Measurements from ENCODE around the gene ACYP1.
"Not testable (repeated sequence)": the region's sequence is repeated elsewhere in the genome, so short reads cannot be mapped to it uniquely, and the experiment has no call there.

The ACYP1 gene

DNA sequence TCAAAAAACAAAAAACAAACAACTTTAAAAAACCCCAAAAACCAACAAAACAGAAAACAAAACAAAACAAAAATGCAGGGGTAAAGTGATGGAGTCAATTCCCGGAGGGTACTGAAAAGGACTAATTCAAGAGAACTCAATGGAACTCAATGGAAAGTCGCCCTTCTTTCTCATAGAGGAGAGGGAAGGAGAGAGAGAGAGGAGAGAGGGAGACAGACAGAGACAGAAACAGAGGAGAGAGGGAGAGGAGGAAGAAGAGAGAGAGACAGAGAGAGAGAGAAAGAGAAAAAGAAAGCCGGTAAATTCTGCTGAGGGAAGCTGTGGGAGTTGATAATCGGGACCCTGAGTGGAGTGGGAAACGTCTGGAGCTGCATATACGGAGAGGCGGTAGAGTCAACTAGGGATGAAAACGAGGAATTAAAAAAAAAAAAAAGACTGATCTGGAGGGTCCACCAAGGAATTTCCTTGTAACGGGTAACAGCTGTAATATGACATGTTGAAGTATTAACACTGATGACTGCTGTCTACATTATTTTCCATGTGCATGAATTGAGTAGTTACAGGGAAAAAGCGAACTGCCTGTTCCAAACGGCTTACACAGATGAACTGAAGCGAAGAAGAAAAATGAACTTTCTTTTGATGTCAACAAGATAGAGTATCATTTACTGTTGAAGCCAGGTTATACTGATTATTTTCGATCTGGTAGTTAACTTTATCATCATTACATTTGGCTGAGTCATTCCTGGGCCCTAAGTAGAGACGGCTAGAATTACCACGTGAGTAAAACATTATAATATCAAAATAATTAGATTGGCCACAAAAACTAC is 4.7 kb upstream of the ACYP1 start:
- no peak for DNase-seq (ENCODE audit: low read depth)

DNA sequence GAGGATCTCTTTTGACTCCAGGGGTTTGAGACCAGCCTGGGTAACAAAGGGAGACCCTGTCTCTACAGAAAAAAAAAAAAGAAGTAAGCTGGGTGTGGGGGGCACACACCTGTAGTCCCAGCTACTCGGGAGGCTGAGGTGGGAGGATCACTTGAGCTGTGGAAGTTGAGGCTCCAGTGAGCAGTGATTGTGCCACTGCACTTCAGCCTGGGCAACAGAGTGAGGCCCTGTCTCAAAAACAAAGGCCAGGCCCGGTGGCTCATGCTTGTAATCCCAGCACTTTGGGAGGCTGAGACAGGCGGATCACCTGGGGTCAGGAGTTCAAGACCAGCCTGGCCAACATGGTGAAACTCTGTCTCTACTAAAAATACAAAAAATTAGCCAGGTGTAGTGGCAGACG is 3.9 kb upstream of the ACYP1 start:
- not testable (repeated sequence) for DNase-seq (ENCODE audit: low read depth)

DNA sequence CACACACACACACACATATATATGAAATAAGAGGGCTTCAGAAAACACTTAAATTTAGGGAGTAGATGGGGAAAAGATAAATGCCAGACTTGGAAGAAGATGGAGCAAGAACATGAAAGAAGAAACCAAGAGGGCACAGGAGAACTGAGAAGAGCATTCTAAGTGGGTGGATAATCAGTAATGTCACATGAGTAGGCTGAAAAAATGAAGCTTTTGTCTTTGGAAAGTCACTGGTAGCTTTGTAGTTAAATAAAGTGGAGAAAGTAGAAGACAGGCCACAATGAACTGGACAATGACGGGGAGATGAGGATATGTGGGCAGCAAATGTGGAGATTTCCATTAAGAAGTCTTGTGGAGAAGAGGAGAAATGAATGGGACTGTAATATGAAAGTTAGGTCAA is 3.4 kb upstream of the ACYP1 start:
- no peak for DNase-seq (ENCODE audit: low read depth)

DNA sequence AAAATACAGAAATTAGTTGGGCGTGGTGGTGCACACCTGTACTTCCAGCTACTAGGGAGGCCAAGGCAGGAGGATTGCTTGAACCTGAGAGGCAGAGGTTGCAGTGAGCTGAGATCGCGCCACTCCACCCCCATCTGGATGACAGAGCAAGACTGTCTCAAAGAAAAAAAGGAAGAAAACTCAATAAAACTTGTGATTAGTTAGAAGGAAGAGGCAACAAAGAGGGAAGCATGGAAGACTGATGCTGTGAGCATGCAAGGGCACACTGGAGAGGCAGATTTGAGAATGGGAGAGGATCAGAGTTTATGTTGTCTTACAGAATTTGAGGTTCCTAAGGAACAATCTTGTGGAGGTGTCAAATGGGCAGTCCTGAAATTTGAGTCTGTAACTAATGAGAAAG is 2.9 kb upstream of the ACYP1 start:
- no peak for DNase-seq (ENCODE audit: low read depth)

DNA sequence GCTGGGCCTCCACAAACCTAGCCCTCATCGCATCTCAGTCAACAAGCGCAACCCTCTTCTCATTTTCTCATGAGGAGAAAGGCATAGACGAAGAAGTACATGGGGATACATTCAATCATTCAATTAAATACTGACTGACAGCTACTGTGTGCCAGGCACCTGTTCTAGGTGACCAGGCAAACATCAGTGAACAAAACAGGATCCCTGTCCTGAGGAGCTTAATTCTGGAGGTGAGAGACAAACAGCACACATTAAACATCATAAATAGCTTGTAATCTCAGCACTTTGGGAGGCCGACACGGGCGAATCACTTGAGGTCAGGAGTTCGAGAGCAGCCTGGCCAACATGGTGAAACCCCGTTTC is 362 bp upstream of the ACYP1 start:
- no peak for DNase-seq (ENCODE audit: low read depth)

DNA sequence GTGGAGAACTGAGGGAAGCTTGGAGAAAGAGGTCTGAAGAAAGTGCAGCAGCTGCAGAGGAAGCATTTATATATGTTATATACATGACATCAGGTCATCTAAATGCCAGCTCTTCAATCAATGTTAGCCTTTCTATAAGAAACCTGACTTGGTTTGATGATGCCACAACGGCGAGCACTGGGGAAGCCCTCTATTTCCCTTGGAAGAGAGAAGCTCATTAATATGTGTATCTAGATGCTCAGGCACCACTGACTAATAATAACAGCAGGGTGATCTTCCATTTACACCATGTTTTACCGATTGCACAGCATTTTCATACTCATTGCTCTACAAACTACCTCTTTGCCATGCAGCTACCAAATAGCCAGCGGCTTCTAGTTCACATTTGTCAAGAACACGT is 811 bp downstream of the ACYP1 start:
- no peak for DNase-seq (ENCODE audit: low read depth)

DNA sequence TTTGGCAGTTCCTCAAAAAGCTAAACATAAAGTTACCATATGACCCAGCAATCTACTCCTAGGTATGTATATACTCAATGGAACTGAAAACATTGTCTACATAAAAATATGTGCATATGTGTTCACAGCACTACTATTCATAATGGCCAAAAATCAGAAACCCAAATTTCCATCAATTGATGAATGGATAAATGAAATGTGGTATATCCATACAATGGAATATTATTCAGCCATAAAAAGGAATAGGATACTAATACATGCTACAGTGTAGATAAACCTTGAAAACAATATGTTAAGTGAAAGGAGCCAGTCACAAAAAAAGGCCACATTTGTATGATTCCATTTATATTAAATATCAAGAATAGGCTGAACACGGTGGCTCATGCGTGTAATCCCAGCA is 3.4 kb downstream of the ACYP1 start:
- DNase-seq (ENCODE audit: low read depth): no peak

DNA sequence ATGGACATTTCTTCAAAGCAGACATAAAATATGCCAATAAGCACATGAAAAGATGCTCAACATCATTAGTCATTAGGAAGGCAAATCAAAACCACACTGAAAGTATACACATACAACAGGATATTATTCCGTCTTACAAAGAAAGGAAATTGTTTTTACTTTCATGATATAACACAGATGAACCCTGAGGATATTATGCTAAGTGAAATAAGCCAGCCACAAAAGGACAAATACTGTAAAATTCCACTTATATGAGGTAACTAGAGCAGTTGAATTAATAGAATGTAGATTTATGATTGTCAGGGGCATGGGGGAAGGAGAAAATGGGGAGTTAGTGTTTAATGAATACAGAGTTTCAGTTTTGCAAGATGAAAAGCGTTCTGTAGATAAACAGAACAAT is 4.2 kb downstream of the ACYP1 start:
- no peak for DNase-seq (ENCODE audit: low read depth)

DNA sequence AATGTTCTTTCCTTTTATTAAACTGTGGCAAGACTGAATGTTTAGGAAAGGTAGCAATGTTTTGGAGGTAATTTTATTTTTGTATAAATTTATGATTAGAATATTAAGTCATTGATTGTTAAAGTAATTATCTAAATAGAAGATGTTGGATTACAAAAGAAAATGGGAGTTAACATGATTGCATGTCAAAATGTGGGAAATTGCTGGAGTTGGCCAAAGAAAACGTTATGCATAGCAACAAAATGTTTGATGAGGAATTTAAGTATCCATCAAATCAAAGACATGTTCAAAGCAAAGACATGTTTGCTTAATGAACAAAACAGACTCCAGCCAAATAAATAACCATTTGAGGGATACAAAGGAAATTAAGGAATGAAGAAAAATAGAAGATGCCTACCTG is 9.4 kb downstream of the ACYP1 start:
- DNase-seq (ENCODE audit: low read depth): no peak

DNA sequence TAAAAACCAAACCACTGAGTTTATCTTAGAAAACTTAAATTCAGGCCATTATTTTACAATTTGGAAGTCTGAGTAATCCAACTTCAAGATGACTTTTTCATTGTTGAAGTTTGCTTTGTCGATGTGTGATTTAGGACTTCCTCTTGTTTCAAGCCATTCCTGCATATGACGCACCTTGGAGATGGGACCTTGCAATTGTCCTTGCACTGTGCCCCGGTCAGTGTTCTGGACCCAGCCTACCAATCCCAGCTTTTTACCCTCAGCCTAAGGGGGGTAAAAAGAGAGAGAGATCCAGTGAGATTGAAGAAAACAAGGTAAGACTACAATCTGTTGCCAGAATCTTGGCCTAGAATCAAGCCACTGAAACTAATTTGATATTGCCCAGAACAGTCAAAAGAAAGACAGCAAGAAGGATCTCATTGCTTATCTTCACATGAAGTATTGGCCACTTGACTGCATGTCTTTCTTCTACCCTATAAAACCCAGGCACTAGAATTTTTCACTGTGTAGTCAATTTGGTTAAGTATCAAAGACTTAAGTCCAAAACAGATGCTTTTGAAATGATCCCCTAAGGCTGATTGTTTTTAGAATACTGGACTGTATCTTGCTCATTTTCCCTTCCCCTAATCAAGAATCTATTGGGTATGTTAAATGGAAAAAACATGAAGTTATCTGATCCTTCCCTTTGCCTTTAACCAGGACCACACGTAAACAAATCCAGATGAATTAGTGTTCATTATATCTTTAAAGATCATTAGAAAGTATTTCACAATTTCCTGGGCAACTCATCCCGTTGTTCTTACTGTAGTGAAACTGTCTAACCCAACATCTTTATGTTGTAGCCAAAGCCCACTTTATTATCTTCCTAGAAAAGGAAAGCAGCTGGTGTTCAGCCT is 10.2 kb downstream of the ACYP1 start:
- DNase-seq (ENCODE audit: low read depth): no peak

DNA sequence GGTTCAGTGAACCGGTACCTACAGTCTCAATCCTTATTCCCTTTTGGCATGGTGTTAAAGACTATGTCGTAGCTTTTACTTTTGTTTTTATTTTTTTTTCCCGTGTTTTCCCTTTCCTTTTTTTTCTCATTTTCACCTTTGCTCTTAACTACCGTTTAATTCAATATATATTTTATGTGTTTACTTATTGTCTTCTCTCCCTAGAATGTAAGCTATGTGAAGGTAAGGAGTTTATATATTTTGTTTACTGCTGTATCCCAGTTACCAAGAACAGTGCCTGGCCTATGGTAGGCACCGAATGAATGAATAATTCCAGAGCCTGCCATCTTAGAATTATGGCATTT is 12.3 kb downstream of the ACYP1 start:
- no peak for DNase-seq (ENCODE audit: low read depth)

DNA sequence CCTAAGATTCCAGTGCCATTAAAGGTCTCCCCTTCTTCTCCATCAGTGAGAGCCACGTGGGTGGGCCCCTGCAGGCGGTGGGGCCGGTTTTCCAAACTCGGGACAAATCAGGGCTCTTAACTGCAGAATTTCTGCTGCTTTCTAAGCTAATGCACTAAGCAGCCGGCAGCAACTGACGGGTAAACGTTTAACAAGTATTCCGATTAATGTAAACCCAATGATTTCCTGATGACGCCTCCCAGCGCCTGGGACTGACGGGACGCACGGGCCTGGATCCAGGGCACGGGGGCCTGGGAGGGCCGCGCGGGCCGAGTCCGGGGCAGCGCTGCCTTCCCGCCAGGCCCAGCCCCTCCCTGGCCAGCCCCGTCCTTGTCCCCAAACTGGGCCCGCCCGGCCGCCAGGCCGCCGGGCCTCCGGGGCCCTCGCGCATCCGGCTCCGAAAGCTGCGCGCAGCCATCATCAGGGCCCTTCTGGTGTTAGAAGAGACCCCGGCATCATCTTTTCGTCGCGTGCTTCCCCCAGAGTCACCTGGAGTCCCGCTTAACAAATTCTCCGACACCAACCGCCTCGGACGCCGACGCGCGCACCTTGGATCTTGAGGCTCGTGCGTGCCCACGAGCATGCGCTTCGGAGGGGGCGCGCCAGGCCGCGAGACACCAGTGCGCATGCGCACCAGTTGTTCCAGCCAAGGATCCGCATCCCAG is 12.8 kb downstream of the ACYP1 start, which contains the start of gene MLH3:
Gene MLH3, minus strand, starts transcription at position 616 of the 704 bp plus-strand sequence. CDS start 1,812 bp downstream, outside the sequence.
- peak; percentile 74 for DNase-seq (ENCODE audit: low read depth)

DNA sequence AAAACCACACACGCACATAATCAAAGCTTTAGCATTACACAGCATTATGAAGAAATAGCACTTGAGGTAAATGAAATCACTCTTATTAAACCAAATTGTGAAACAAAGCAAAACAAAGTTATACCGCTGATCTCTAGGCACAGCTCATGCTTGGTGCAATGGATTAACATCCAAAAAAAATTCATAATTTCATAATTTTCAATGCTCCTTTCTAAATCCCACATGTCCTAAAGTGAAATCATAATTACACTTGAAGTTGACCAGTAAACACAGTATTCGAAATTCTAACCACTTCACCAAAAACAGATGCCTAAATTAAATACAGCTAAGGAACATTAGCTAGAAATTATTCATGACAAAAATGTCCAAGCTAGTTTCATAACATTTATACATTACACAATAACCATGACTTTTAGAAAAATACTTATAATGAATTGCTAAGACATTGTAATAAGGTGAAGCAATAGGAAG is 14.1 kb downstream of the ACYP1 start:
- no peak for DNase-seq (ENCODE audit: low read depth)

DNA sequence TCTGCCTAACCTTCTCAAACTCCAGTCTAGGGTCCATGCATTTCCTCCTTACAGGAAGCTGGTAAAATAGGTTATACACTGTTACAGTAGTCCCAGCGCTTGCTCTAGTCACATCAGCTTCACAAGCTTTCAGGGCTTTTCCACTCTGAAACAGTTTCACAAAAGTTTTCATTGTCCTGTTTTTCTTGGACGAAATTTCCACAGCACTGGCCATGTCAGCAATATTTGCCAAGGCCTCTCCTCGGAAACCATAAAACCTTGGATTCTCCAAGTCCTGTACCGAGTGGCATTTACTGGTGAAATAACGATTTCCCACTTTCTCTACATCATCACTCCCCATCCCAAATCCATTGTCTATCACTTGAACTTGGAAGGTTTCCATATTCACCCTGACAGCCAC is 14.7 kb downstream of the ACYP1 start:
- no peak for DNase-seq (ENCODE audit: low read depth)

DNA sequence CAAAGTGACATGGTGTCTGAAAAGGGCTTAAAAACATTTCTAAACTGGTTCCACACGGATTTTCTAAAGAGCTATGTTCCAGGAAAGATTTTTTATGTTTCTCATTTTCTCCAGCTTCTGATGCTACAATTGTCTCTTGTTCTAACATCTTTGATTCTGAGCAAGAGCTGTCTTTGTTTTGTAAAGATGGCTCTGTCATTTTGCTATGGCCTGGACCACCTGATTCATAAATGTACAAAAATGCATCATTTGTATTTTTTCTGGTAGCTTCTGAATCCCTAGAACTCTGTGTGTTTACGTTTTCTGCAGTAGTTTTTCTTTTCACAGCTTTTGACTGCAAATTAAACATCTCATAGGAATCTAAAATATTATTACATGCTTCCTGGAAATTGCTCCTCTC is 15.7 kb downstream of the ACYP1 start:
- no peak for DNase-seq (ENCODE audit: low read depth)

DNA sequence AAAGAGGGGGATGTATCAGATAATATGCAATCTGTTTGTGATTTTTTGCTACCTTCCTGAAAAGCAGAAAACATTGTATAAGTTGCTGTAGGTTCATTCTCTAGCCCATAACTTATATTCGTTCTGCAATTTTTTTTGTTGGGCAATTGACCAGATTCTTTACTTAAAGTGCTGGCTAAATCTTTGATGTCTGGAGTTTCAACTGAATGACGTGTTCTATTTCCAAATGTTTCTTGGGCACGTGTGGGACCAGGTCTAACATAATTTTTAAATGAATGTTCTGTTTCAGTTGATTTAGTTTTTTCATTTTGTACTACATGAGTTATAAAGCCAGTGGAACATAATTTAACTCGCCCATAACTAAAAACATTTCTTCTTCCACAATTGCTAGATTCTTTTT is 16.3 kb downstream of the ACYP1 start:
- DNase-seq (ENCODE audit: low read depth): no peak

DNA sequence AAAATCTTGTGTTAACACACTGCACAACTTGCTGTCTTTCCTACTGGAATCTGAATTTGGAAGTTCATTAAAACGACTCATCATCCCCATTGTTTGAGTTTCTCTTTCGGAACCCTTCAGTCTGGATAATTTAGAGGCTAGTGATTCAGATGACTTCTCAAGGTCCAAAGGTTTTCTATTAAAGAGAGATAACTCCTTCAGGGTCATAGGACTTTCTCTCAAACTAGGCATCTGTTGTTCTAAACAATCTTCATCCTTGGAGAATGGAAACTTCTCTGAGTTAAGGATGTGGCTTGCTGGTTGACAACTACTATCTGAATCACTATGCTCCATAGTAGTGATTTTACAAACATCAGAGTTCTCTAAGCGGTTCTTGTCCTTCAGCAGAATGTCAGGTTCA is 16.9 kb downstream of the ACYP1 start:
- DNase-seq (ENCODE audit: low read depth): no peak

DNA sequence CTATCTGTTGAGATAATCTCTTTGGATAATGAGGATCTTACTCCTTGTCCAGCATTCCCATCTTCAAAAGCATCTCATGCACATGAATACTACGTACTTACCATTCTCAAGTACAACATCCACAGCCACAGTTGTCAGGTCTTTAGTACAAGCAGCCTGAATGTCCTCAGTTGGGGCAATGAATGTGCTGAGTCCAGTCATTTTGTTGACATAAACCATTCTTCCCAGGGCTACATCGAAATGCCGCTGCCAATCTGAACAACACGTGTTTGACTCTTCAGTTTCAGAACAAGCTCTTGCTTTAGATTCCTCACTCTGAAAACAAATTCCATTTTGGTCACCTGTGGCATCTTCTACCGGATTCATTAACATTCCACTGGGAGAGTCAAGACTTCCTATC is 17.5 kb downstream of the ACYP1 start:
- DNase-seq (ENCODE audit: low read depth): no peak

DNA sequence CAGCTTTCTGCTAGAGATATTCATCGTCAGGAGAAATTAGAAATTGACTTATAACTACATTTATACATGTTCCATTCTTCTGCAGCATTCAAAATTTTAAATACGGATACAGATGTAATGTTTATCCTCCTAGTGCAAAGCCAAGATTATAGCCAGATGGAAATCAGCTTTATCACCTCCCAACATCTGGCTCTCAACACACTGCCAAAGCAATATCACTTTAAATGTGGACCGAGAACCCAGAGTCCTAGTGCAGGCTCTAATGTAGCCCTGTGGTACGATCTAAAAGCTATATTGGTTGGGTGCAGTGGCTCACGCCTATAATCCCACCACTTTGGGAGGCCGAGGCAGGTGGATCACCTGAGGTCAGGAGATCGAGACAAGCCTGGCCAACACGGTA is 19.1 kb downstream of the ACYP1 start:
- DNase-seq (ENCODE audit: low read depth): no peak

DNA sequence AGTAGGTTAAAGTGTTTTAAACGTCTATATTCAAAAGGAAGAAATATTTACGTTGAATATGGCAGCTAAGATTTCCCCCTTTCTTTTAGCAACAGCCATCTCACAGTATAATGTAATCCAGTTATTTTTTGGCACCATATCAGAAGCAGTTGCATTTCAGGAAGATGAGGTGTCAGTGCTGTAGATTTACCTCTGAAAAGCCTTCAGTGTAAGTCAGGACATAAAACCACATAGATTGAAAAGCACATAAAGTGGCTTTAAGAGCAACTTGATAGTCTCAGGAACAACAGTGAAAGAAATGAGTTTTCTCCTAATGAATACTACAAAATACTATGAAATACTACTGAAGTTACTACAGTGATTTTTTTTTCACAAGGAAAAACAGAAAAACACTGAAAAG is 19.5 kb downstream of the ACYP1 start:
- DNase-seq (ENCODE audit: low read depth): no peak

DNA sequence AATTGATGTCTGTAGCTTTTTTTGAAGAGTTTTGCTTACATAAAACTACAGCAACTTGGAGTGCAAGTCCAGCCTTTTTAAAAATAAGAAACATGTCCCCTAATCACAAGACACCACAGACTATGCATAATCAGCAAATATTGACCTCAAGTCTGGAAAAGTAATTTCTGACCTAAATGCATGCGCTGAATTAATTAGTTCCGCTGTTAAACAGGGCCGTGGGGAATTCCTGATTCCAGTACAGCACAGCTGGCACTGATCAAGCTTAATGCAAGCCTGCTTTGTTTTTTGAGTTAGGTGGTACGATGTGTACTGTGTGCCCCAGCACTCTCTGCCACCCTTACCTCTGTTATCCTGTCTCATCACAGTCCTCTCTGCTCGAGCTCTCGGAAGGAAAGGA is 21.8 kb downstream of the ACYP1 start:
- DNase-seq (ENCODE audit: low read depth): no peak

DNA sequence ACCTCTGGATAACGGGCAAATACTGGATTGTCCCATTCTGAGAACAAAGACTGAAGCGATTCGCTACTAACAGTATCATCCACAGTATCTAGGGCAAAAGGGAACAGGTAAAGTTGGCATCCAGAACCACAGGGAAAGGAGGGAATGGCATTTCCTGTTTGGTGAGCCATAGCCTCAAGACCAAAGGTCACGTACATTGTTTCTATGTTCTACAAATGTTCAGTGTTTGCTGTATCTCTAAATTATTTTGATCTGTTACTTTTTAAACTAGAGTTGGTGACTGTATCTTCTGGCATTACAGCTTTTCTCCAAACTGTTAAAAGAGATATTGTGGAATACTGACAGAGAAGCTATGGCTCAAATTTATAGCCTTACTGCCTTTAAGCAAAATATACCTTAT is 22.2 kb downstream of the ACYP1 start:
- DNase-seq (ENCODE audit: low read depth): no peak

DNA sequence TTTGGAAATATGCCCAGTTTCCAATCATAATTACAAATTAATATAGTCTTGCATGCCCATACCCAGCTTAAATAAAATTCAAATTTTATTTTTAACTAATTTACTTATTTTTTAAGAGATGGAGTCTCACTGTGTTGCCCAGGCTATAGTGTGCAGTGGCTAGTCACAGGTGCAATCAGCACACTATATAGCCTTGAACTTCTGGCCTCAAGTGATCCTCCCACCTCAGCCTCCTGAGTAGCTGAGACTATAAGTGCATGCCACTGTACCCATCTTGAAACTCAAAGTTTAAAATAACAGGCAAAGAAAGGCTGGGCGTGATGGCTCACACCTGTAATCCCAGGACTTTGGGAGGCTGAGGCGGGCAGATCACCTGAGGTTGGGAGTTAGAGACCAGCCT is 22.9 kb downstream of the ACYP1 start:
- DNase-seq (ENCODE audit: low read depth): no peak

Data from activated T-cell treated with anti-CD3 and anti-CD28 coated beads for 48 hours (primary cell).